ENCODE measurements around the gene RNF166. TPM values are rescaled to one million over a fixed set of nuclear protein-coding genes. Genes with fewer than 3 reads are reported as not detected.

The RNF166 gene
- total RNA-seq, 4 donors from 2014 or later = 23.3 to 33.5 (median 27.5) TPM

DNA sequence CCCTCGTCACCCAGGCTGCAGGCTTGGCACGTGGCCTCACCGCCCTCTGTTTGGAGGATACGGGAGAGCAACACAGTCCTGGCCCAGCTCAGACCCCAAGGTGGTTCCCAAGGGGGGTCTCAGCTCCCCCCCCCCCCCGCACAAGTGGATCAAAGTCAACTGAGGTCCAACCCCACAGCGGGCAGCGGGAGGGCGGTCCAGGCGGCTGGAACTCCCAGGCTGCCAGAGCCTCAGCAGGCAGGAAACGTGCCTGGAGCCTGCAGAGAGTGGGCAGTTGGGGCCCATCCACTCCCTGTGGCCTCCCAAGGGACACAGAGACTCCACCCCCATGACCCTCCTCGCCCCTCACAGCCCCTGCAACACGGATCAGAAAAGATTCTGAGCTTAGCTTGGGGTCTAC is 42.2 kb upstream of the RNF166 start:
- H3K4me1 ChIP-seq = peaks cover 37 to 77% (median 65%) of the 10 kb centered on the region in 4 donors
- TF ChIP-seq POLR2AphosphoS5 (IDR thresholded peaks at IDR 0.05) = no peak
- TF ChIP-seq, protein P1, sequence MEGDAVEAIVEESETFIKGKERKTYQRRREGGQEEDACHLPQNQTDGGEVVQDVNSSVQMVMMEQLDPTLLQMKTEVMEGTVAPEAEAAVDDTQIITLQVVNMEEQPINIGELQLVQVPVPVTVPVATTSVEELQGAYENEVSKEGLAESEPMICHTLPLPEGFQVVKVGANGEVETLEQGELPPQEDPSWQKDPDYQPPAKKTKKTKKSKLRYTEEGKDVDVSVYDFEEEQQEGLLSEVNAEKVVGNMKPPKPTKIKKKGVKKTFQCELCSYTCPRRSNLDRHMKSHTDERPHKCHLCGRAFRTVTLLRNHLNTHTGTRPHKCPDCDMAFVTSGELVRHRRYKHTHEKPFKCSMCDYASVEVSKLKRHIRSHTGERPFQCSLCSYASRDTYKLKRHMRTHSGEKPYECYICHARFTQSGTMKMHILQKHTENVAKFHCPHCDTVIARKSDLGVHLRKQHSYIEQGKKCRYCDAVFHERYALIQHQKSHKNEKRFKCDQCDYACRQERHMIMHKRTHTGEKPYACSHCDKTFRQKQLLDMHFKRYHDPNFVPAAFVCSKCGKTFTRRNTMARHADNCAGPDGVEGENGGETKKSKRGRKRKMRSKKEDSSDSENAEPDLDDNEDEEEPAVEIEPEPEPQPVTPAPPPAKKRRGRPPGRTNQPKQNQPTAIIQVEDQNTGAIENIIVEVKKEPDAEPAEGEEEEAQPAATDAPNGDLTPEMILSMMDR (IDR thresholded peaks at IDR 0.05) = no peak
- TF ChIP-seq EP300 (IDR thresholded peaks at IDR 0.05) = no peak
- TF ChIP-seq POLR2A (IDR thresholded peaks at IDR 0.05; ENCODE audit: low read depth) = no peak
- no peaks in the 10 kb centered on the region for H3K27me3 ChIP-seq
- H3K27ac ChIP-seq (replicated peaks in 1 of 4) = peak overlapping the region; percentile 75 to 84 (median 82)
- peaks cover 0 to 23% (median 6%) of the 10 kb centered on the region in 4 donors for H3K36me3 ChIP-seq
- no peak for DNase-seq (ENCODE audit: extremely low spot score)
- H3K9me3 ChIP-seq = no peaks in the 10 kb centered on the region
- no peak overlapping the region for H3K4me3 ChIP-seq
- intact Hi-C loops (cut with DNase I) = loop anchor here (5.0 to 10.0 kb wide), 2 partner anchors 109 to 416 kb away; partner anchors contain the start of genes GALNS and TRAPPC2L
- 94% methylated on average over 5 of the region's 12 CpGs for WGBS

DNA sequence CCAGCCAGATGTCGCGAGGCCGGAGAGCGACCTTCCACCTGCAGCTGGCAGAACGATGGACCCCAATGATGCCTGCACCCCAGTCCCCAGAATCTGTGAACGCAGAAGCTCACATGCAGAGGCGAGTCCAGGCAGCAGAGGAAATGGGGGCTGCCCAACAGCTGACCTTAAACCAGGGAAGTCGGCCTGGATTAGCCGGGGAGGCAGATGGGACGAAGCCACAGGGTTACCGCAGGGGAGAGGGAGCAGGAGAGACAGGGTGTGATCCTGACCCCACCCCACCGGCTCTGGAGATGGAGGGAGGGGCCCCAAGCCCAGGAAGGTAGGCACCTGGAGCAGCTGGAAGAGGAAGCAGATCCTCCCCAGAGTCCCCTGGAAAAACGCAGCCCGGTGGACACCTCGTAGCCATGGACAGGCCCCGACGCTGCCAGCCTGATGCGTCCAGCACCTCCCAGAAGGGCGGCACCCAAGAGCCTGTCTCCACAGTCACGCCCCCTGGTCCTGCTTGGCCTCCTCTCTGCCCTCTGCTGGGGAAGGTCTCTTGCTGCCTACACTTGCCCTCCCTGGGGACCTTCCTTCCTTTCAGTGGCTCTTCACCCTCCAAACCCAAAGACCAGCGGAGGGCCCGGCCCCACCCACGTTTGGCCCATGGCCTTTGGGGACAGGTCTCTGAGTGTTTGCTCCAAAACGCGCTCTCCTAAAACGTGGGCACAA is 41.5 kb upstream of the RNF166 start:
- intact Hi-C loops (cut with DNase I) = loop anchor here (5.0 to 10.0 kb wide), 2 partner anchors 110 to 417 kb away; partner anchors contain the start of genes GALNS and TRAPPC2L
- H3K4me3 ChIP-seq = no peak overlapping the region
- 76% methylated on average over 25 of the region's 26 CpGs for WGBS
- DNase-seq (ENCODE audit: extremely low spot score) = no peak
- TF ChIP-seq POLR2AphosphoS5 (IDR thresholded peaks at IDR 0.05) (no peak), EP300 (IDR thresholded peaks at IDR 0.05) (no peak)
- TF ChIP-seq, protein P1 (IDR thresholded peaks at IDR 0.05) = peak in 1 of 3 experiments; percentile 22
- H3K27ac ChIP-seq (replicated peaks in 1 of 4) = peak overlapping the region; percentile 75 to 84 (median 82)
- H3K36me3 ChIP-seq = peaks cover 0 to 29% (median 9%) of the 10 kb centered on the region in 4 donors
- peaks cover 37 to 73% (median 65%) of the 10 kb centered on the region in 4 donors for H3K4me1 ChIP-seq
- H3K9me3 ChIP-seq = no peaks in the 10 kb centered on the region
- H3K27me3 ChIP-seq = no peaks in the 10 kb centered on the region

DNA sequence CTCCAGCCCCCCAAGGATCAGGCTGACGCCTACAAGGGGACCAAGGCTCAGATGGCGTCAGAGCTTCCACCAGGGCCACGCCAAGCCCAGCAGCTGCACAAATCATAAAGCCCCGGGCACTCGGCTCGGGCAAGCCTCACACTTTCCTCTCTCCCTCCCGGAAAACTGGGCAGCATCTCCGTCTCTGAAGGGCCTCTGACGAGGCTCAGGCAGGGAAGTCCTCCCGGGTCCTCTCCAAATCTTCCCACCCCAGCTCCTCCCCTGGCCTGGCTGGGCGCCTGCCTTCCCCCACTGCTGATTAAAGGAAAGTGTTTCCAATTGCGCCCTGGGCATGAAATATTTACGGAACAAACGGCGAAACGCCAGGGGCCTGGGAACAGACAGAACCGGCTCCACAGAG is 40.3 kb upstream of the RNF166 start:
- H3K4me1 ChIP-seq = peaks cover 37 to 66% (median 62%) of the 10 kb centered on the region in 4 donors
- no peaks in the 10 kb centered on the region for H3K9me3 ChIP-seq
- 21% methylated on average over 15 of the region's 17 CpGs for WGBS
- H3K4me3 ChIP-seq = peak overlapping the region in 1 of 4 donors; percentile 16
- H3K27me3 ChIP-seq = no peaks in the 10 kb centered on the region
- H3K27ac ChIP-seq (replicated peaks in 1 of 4) = peak overlapping the region; percentile 75 to 84 (median 82)
- TF ChIP-seq POLR2AphosphoS5 (IDR thresholded peaks at IDR 0.05) (peak; percentile 35 to 51), POLR2A (IDR thresholded peaks at IDR 0.05; ENCODE audit: low read depth) (no peak)
- H3K36me3 ChIP-seq = peaks cover 5 to 30% (median 13%) of the 10 kb centered on the region in 4 donors
- DNase-seq (ENCODE audit: extremely low spot score) = no peak
- intact Hi-C loops (cut with DNase I) = loop anchor here (5.0 to 10.0 kb wide), 2 partner anchors 111 to 418 kb away; partner anchors contain the start of genes GALNS and TRAPPC2L

DNA sequence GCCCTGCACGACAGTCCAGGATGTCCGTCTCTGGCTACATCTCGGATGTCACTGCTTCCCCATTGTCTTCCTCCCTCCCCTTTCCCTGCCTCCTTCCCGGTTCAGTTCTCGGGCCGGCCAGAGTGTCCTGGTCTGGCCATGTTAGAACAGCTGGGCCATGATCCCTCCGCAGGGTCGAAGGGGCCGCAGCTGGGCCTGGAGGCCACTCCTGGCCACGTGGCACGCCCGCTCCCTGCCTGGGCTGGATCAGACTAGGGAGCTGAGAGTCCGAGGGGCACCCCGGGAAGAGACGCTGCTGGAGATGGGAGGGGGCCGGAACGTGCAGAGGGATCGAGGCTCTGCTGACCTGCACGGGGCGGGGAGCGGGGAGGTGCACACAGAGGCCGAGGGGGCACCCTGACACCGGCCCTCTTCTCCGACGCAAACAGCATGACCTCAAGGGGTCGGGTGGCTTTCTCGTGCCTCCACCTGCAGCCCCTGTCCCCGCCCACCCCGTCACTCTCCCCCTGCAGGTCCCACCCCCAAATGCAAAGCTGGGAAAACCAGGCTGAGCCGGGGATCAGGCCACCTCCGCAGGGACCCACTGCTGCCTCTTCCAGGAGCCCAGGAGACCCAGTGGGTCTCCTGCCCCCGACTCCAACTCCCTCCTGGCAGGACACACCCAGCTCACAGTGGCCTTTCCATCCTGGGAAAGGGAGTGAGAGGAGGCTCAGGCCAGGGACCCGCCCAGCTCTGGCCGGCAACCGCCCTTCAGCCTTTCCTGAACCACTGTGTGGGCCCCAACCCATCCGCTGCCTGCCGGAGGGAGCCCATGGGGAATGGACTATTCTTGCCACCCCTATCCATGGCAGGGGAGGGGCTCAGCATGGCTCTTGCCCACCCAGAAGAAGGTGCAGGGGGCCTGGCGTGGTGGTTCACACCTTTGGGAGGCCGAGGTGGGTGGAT is 38.6 kb upstream of the RNF166 start:
- peaks cover 13 to 40% (median 29%) of the 10 kb centered on the region in 4 donors for H3K36me3 ChIP-seq
- TF ChIP-seq POLR2A (IDR thresholded peaks at IDR 0.05; ENCODE audit: low read depth) (no peak), POLR2AphosphoS5 (IDR thresholded peaks at IDR 0.05) (no peak), EP300 (IDR thresholded peaks at IDR 0.05) (no peak)
- TF ChIP-seq, protein P1 (IDR thresholded peaks at IDR 0.05) = no peak
- no peaks in the 10 kb centered on the region for H3K27me3 ChIP-seq
- intact Hi-C loops (cut with DNase I) = loop anchor here (5.0 to 10.0 kb wide), 2 partner anchors 112 to 420 kb away; partner anchors contain the start of genes GALNS and TRAPPC2L
- WGBS = 68% methylated on average over 36 of the region's 39 CpGs
- no peaks in the 10 kb centered on the region for H3K9me3 ChIP-seq
- H3K4me3 ChIP-seq = no peak overlapping the region
- DNase-seq (ENCODE audit: extremely low spot score) = no peak
- peaks cover 37 to 56% (median 53%) of the 10 kb centered on the region in 4 donors for H3K4me1 ChIP-seq
- H3K27ac ChIP-seq (replicated peaks in 1 of 4) = peak overlapping the region; percentile 53 to 84 (median 78)

Measured in esophagus muscularis mucosa (tissue), 4 donors.